HG03469 (cell line): ENCODE results near the gene UTF1.

Experiments
- ATAC-seq: cut with Tn5 transposase; IDR thresholded peaks from one replicate; pipeline ENCODE4 v1.9.1; 2021; ENCODE audit warnings: mild to moderate bottlenecking, moderate library complexity, moderate number of reproducible peaks; ENCODE audit not compliant: unreplicated experiment

UTF1 gene, protein sequence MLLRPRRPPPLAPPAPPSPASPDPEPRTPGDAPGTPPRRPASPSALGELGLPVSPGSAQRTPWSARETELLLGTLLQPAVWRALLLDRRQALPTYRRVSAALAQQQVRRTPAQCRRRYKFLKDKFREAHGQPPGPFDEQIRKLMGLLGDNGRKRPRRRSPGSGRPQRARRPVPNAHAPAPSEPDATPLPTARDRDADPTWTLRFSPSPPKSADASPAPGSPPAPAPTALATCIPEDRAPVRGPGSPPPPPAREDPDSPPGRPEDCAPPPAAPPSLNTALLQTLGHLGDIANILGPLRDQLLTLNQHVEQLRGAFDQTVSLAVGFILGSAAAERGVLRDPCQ

DNA sequence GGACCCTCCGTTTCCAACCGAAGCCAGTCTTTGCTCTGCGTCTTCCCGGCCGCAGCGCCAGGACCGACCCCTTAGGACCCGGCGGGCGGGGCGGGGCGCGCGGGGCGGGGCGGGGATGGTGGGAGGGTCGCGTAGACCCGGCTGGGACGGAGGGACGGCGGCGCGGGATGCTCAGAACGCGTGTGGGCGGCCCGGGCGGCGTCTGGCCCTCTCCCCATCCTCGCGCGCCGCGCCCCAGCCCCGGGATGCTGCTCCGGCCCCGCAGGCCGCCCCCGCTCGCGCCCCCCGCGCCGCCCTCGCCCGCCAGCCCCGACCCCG is at the start of gene UTF1:
Gene UTF1 (plus strand): TSS at position 174 of the 318 bp plus-strand sequence. CDS start 72 bp downstream, at position 246.
- no peak for ATAC-seq

DNA sequence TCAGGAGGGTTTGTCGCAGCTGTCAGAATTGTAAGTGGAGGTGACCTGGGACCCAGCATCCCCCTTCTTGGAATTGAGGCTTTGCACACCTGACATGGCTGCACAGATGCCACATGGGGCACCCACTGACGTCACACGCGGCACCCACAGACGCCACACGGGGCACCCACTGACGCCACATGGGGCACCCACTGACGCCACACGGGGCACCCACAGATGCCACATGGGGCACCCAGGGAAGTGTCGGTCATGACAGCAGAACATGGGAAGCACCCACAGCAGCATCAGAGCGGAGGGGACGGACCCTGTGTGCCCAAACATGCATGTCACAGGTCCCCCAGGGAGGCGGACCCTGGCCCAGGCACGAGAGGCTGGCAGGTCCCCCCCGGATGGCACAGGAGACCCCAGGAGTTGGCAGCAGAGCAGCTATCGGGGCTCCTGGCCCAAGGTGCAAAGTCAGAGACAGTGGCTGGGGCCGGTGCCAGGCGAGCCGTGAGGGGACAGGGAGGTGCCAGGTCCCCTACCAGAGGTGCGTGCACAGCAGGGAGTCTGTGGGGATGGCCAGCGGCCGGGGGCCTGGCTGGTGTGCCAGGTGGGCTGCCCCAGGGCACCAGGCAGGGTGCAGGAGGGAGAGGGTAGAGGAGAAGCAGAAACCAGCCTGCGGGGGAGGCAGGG is 48.9 kb upstream of the UTF1 start:
- ATAC-seq: no peak

DNA sequence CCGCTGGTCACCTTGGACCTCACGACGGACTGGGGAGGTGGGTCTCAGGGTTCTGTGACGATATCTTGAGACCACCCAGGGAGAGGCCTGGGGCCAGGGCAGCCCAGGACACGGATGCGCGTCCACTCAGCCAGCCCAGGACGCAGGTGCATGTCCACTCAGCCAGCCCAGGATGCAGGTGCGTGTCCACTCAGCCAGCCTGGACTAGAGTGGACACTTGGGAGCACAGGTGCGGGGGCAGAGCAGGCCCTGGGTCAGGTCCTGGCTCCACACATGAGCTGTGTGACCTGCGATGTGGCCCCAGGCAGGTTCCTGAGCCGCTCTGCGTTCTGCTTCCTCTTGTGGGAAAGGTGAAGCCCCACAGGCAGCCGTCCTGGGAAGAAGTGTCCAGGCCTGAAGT is 47.8 kb upstream of the UTF1 start:
- ATAC-seq: no peak

DNA sequence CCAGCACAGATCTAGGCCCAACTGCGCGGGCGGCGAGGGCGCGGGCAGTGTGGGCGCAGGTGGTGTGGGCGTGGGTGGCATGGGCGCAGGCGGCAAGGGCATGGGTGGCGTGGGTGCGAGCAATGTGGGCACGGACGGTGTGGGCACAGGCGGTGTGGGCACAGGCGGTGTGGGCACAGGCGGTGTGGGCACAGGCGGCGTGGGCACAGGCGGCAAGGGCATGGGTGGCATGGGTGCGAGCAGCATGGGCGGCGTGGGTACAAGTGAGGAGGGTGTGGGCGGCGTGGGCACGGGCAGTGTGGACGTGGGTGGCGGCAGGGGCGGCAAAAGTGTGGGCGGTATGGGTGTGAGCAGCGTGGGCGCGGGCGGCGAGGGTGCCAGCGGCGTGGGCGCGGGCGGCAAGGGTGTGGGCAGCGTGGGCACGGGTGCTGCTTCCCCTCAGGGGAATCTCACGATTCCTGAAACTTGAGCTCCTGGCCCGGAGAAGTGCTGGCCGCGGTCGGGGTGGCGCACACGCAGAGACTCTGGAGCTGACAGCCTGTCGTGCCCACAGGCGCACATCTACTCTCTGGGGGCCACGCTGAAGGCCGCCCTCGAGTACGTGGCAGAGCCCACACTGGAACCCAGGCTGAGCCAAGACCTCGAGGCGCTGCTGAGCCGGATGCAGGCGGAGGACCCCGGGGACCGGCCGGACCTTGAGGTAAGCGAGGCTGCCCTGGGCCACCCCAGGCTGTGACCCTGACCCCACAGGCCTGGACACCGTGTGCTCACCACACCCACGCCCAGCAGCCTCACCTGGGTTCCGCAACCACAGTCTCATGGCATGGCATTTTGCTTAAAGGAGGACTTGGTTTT is 47.0 kb upstream of the UTF1 start:
- ATAC-seq: no peak

DNA sequence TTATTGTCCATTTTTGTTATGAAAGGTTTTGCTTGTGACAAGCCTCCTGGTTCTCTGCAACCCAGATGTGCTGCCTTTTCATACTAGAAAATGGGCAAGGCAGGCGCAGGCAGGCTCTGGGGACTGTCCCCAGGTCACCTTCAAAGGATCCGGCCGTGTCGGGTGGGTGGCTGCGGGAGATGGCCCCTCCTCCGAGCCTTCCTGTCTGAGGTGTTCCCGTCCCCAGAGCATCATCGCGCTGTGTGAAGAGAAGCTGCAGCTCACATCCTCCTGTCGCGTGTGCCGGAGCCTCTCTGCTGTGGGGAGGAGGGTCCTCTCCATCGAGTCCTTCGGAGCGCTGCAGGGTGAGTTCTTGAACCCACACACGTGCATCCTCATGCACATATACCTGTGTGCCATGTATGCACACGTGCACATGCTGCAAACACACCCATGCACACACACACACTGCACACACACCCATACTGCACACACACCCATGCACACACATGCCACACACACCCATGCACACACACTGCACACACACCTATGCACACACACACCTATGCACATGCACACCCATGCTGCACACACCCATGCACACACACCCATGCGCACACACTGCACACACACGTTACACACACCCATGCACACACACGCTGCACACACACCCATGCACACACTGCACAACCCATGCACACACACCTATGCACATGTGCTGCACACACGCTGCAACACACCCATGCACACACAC is 46.2 kb upstream of the UTF1 start:
- no peak for ATAC-seq

DNA sequence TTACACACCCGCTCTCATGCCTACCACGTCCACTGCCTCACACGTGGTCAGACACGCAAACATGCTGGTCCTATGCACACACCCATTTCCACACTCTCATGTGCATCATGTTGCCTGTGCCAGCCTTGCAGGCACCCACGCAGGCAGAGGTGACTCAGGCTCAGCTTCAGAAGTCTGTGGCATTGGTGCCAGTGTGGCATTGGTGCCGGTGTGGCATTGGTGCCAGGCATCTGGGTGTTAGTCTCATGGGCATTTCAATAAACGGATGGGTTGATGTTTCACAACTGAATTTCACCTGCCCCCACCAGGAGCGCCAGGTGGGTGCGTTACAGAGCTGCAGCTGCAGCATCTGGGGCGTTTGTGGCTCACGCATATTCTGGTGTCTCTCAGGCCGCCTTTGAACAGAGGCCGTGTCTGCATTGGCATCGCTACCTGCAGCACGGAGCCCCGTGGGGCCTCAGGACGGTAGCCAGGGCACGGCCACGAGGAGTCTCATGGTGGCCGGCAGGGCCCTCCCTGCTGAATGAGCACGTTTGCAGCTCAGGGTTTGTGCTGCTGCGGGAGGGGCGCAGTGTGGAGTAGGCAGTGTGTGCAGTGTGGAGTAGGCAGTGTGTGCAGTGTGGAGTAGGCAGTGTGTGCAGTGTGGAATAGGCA is 45.3 kb upstream of the UTF1 start:
- ATAC-seq: no peak

DNA sequence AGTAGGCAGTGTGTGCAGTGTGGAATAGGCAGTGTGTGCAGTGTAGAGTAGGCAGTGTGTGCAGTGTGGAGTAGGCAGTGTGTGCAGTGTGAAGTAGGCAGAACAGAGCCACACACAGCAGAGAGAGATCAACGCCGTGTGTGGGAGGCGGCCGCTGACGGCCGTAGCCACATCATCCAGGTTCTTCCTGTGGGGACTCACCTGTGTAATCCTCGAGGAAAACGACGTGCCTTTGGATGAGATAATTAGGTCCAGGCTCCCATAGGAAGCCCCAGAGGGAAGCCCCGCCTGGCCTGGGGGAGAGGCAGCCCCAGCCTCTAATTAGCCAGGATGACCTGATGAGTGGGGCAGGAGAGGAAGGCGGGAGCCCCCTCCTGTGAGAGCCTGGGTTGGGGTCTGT is 44.6 kb upstream of the UTF1 start:
- ATAC-seq: no peak

DNA sequence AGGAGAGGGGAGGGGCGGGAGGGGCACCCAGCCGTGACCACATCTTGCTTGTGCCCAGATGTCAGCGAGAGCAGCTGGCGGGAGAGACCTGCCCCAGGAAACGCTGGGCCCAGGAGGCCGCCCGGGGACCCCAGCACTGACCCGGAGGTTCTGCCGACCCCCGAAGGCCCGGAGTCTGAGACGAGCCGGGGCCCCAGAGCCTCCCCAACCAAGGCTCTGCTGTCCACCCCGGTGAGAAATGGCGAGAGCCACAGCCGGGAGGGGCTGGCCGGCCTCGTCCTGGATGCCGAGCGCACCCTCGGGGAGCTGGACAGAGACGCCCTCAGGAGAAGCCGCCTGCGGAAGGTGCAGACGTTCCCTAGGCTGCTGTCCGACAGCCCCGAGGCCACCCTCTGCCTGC is 44.1 kb upstream of the UTF1 start:
- ATAC-seq: no peak

DNA sequence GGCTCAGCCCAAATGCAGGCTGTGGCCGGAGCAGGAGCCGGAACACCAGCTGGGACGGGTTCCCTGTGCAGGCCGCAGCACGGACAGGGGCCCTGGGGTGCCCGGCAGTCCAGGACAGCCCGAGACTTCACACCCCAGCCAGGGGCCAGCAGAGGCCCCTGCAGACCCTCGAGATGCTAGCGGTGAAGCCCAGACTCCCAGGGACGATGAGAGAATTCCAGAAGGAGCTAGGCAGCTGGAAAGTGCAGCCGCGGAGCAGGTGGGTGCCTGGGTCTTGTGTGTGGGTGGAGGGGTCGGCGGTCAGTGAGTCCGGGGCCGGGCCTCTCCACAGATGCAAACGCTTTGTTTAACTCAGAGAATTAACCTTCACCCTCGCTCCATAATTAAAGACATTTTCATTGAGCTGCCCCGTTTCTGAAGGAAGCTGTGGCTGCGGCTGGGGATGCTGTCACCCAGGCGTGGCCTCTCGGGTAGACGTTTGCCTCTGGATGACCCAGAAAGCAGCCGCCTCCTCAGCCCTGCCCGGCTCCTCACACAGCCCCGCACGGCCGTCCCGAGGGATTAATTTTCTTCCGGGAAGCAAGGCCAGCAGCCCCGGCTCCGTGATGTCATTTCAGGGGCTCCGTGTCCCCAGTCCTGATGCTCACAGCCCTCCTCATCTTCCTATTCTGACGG is 43.5 kb upstream of the UTF1 start:
- ATAC-seq: no peak

DNA sequence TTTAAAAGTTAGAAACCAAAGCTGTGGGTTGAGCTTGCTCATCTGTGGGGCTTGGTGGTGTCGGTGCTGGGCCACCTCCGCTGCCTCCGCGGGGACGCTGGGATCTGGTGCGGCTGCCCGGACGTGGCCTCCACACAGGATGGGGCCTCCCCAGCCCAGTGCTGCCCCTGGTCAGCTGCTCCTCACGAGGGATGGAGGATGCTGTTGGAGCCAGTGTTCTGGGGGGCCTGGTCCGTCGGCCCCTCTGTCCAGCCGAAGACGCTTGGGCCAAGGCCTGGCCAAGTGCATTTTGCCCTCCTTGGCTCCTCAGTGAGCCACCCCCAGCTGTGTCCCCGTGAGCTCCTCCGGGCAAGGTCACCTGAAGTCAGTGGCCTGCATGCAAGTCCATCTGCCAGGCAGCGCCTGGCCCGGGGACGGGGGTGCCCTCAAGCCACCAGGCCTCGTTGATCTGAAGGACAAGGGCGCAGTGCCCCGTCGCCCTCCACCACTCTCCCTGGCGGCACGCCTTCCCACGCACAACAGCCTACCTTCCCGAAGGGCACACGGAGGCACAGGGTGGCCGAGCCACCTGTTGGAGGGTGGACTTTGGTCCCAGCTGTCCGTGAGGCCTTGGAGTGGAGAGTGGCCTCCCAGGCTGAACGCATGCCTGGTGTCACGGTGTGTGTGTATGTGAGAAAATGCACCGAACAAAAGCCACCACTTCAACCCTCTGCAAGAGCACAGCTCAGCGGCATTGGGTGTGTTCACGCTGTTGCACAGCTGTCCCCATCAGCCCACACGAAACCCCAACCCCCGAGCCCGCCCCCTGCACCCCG is 42.7 kb upstream of the UTF1 start:
- no peak for ATAC-seq

DNA sequence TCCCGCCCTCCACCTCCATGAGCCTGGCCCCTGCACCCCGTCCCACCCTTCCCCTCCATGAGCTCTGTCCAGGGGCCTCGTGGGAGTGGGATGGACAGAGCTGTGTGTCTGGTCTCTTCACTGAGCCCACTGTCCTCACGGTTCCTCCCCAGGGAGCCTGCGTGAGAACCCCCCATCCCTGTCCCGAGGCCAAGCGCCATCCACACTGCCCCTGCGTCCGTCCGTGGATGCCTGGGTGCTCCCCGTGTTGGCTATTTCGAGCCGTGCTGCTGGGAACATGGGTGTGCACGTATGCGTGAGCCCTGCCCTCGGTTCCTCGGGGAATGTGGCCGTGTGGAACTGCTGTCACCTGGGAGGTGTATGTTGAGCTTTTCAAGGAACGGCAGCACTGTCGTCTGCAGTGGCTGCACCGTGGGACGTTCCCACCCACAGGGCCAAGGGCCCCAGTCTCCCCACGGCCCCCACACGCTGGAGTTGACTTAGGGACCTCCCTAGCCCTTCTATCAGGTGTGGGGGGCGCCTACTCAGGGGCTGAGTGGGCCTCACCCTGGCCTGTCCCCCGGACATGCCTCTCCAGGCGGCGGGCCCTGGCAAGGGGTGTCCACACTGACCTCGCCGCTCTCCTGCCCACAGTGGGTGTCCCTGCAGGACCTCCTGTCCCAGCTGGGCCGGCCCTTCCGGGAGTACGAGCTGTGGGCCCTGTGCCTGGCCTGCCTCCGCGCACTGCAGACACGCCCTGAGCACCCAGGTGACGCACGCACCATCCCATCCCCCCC is 41.9 kb upstream of the UTF1 start:
- no peak for ATAC-seq

DNA sequence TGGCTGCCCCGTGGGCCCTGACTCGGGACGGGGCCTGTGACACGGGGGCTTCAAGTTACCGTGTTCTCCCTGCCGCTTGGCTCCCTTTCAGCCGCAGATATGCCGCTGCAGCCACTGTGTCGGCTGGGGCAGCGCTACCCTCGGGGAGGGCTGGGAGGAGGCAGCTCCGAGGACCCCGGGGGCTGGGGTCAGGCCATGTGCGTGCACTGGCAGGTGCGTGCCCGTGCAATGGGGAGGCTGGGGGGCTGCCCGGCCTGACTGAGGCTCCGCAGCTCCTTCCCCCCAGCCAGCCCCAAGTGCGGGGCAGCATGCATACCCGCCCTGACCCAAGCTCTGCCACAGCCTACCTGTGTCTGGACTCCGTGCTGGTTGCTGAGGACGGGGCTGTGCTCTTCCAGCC is 40.8 kb upstream of the UTF1 start:
- ATAC-seq: no peak

DNA sequence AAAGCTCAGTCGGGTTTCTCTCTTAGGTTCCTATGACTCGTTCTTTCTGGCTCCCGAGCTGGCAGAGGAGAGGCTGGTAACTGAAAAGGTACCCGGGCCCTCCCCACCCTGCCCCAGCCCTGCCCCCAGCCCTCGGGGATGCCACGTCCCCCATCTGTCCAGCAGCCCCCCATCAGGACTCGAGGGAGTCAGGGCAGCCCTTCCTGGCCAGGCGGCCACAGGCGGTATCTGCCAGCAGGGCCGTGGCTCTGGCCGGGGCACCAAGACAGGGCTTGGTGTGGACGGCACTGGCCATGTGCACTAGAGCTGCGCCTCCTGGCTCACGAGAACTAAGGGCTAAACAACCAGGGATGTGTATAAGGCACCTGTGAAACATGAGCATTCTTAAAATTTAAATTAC is 40.3 kb upstream of the UTF1 start:
- no peak for ATAC-seq

DNA sequence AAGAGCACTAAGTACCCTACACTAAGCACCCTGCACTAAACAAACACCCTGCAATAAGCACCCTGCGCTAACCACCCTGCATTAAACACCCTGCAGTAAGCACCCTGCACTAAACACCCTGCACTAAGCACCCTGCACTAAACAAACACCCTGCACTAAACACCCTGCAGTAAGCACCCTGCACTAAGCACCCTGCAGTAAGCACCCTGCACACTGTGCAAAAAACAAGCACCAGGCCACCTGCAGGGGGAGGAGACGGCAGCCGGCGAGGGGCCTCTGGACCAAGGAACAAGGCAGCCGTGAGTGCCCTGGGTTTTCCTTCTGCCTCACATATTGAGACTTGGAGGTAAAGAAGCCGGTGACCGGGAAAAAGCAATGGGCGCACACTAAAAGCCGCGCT is 39.8 kb upstream of the UTF1 start:
- no peak for ATAC-seq

DNA sequence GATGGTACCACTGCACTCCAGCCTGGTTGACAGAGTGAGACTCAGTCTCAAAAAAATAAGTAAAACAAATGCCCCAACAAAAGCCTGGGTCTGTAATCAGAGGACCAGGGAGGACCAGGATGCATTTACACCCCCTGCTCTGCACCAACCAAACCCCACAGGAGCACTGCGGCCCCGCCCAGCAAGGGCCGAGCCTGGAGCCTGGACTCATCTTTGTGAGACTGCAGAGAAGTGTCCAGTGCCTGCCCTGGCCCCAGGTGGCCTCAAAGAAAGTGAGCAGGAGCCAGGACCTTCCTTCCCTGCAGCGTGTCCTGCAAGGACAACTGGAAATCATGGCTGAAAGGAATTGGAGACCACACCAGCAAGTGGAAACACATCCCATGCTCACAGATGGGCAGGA is 38.4 kb upstream of the UTF1 start:
- no peak for ATAC-seq

DNA sequence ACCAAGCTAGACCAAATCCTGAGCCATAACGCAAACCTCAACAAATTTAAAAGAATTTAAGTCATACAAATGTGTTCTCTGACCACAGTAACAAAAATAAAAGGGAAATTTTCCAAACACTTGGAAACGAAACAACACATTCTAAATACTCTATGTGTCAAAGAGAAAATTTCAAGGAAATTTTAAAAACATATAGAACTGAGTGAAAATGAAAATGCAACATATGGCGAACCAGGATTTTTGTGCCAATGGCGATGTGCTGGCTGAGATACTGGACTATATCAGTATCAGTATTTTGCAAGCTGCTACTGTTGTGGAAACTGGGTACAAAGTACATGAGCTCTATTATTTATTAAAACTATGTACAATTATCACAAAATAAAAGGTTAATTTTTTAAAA is 35.9 kb upstream of the UTF1 start:
- ATAC-seq: no peak

DNA sequence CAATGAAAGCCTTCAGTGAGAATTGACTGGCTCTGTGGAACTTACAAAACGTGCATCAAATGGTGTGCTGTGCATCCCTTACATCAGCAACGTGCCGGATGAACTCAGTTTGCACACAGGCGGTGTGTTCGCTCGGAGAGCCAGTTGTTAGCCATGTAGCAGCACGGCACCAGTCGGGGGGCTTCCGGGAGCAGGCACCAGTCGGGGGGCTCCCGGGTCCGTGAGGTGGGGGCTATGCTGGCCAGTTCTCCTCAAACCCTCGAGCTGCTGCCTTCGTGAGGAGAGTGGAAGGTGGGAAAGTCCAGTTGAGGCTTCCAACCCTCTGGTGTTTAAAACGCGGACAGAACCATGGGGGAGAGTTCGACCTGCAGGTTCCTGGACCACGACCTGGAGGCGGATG is 34.9 kb upstream of the UTF1 start:
- ATAC-seq: no peak

DNA sequence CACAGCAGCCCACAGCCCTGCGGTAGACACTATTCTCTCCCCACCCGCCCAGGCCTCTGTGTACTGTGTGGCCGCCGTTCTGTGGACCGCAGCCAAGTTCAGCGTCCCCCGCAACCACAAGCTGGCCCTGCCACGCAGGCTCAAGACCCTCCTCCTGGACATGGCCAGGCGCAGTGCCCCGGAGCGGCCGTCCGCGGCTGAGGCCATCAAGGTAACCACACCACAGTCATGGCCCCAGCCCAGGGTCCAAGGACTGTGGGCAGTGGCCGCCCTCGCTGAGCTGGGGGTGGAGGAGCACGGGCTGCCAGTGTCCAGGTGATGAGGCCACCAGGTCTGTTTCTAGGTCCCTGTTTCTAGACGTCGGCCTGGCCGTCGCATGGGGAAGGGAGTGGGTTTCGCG is 34.4 kb upstream of the UTF1 start:
- no peak for ATAC-seq
